Coronary artery (tissue), 2 donors: ENCODE data around the gene ARHGAP4.

Experiments
- DNase-seq: peaks from one replicate; pipeline ENCODE4 v3.0.0-alpha.2; 2017; ENCODE audit warnings: low spot score
- H3K27ac ChIP-seq, 2 donors: fragments of 200-600 bp; sonication (generic); one replicate each; pipeline ENCODE4 v1.5.1; 2016 to 2019
- H3K4me3 ChIP-seq: fragments of 200-600 bp; sonication (generic); 2 replicates; pipeline ENCODE4 v1.5.1; 2016; ENCODE audit warnings: mild to moderate bottlenecking, moderate library complexity
- TF ChIP-seq, protein P1 (sequence below): fragments of 200-600 bp; sonication (generic); IDR thresholded peaks from one replicate; pipeline ENCODE4 v1.5.1; 2019; ENCODE audit warnings: antibody characterized with exemption

ARHGAP4 gene

DNA sequence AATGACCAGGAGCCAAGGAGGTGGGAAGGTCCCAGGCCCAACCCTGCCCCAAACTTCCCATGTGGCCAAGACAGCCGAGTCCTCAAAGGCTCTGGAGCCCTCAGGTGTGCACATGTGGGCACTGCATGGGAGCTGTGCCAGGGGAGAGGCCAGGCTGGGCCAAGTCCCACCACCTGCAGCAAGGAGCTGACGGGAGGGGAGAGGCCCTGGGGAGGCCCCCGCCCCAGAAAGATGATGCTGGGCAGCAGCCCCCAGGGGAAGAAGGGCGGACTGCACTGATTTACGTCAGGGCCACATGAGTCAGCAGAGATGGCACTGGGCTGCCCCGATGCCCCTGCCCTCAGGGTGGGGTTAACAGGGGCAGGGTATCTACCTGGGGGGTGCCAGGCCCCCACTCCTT is 41.5 kb downstream of the ARHGAP4 start:
- TF ChIP-seq, protein P1, sequence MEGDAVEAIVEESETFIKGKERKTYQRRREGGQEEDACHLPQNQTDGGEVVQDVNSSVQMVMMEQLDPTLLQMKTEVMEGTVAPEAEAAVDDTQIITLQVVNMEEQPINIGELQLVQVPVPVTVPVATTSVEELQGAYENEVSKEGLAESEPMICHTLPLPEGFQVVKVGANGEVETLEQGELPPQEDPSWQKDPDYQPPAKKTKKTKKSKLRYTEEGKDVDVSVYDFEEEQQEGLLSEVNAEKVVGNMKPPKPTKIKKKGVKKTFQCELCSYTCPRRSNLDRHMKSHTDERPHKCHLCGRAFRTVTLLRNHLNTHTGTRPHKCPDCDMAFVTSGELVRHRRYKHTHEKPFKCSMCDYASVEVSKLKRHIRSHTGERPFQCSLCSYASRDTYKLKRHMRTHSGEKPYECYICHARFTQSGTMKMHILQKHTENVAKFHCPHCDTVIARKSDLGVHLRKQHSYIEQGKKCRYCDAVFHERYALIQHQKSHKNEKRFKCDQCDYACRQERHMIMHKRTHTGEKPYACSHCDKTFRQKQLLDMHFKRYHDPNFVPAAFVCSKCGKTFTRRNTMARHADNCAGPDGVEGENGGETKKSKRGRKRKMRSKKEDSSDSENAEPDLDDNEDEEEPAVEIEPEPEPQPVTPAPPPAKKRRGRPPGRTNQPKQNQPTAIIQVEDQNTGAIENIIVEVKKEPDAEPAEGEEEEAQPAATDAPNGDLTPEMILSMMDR: no peak
- H3K4me3 ChIP-seq: no peak overlapping the region
- DNase-seq: no peak
- H3K27ac ChIP-seq: no peak overlapping the region

DNA sequence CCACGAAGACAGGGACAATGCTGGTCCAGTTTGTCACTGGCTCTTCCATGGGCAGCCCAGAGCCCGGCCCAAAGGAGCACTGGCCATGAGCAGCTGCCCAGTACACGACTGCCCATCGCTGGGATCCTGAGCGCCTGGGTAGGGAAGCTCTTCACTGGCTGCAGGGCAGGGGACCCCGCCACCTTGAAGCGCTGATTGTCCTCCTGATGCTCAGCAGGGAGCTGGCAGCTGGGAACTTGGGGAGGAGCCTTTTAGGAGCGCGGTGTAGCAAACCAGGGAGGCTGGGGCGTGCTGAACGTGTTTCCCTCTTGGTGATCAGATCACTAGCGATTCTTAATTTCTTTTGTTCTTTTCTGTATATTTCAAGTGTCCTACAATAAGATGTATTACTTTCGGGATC is 41.9 kb downstream of the ARHGAP4 start:
- DNase-seq: no peak
- TF ChIP-seq, protein P1: no peak
- no peak overlapping the region for H3K4me3 ChIP-seq
- no peak overlapping the region for H3K27ac ChIP-seq

DNA sequence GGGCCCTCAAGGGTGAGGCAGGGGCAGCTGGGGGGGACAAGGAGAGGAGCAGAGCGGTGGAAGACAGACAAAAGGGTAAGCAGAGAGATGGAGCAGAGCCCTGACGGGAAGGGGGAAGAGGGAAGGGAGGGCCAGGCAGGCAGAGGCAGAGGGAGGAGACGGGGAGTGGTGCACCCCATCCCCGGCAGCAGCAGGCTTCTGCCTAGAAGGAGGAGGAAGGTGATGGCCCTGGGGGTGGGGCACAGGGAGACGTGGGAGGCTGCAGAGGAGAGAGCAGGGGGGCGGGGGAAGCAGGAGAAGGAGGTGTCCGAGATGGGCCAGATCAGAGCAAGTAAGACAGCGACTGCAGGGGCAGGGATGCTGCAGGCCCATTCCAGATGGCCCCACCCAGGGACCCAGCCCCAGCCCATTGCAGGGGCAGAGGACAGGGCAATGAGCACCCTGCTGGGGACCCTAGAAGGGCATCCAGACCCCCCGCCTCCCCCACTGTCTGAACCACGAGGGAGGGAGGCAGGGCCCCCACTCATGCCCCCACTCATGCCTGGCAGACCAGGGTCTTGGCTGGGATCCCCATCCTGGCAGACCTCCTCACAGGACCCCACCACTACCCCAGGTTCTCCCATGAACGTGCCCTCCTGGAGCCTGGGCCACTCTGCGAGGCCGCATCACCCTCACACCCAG is 42.8 kb downstream of the ARHGAP4 start:
- H3K27ac ChIP-seq: no peak overlapping the region
- H3K4me3 ChIP-seq: no peak overlapping the region
- TF ChIP-seq, protein P1: no peak
- no peak for DNase-seq

DNA sequence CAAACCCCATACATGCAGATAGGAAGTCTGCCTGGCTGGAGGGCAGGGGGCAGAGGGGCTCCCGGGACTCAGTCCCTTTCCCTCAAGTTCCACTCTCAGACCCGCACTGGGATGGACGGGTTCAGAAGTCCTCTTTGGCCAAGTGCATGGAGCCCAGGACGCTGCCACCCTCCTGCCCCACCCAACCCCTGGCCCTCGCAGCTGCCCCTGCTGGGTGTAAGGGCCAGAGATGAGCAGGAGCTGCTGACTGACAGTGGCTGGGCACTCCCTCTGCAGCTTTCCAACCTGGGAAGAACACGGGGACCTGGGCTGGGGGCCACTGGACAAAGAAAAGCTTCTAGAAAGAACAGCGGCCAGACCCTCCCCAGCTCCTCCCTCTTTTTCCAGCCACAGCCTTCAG is 43.5 kb downstream of the ARHGAP4 start:
- Histone ChIP-seq H3K4me3 (no peak overlapping the region), H3K27ac (no peak overlapping the region)
- TF ChIP-seq, protein P1: no peak
- no peak for DNase-seq

DNA sequence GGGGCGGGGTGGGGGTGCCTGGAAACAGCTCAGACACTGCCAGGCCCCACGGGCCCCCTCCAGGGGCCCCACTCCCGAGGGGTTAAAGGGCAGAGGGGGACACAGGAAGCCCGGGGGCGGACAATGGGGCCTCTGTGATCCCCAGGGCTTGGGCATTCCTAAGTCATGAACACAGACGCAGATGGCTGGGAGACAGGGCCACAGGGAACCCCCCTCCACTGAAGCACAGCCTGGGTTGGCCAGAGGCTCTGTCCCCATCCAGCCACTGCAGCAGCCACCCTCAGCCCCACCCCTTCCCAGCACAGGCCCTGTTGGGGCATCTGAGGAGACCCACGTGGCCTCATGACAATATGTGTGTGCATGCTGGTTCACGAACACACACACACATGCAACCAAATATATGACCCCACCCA is 44.0 kb downstream of the ARHGAP4 start:
- H3K27ac ChIP-seq: no peak overlapping the region
- H3K4me3 ChIP-seq: no peak overlapping the region
- TF ChIP-seq, protein P1: no peak
- no peak for DNase-seq

DNA sequence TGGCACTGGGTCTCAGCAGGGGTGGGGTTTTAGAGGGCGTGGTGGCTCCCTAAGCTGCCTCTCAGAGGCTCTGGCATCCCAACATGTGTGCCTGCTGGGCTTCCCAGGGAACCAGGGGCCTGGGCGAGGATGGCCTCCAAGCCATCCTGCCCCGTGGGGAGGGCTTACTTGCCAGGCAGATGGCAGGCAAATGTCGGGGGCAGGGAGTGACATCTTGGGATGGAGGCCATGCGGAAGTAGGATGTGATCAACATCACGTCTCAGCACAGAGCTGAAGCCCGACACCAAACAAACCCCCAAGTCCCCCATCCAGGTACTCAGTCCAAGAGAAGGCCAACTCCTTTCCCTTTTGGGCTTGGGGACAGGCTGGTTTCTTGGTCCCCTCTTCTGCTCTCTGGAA is 44.8 kb downstream of the ARHGAP4 start:
- TF ChIP-seq, protein P1: no peak
- no peak for DNase-seq
- no peak overlapping the region for H3K27ac ChIP-seq
- no peak overlapping the region for H3K4me3 ChIP-seq

DNA sequence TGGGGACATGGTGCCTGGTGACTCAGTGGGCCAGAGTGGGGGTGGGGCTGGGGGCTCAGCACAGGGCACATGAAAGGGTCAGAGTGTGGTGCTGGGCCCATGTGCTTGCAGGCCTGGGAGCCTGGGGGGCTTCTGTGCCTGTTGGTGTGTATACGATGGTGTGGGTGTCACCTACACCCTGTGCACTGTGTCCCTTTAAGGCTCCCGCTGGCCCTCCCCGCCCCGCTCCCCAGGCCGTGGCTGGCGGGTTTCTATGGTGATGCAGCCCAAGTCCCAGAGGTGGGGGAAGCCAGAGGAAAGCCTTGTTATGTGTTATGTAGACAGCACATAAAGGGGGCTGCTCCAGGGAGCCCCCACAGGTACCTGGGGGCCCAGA is 45.6 kb downstream of the ARHGAP4 start:
- TF ChIP-seq, protein P1: no peak
- no peak overlapping the region for H3K27ac ChIP-seq
- H3K4me3 ChIP-seq: no peak overlapping the region
- DNase-seq: no peak
